Measurements from ENCODE around the gene PDE6B. TPM values are rescaled to one million over a fixed set of nuclear protein-coding genes. Genes with fewer than 3 reads are reported as not detected.

Gene PDE6B
- total RNA-seq, 2 experiments from 2014 or later, result 11.4 to 13.9 TPM

GRCh38 chr4:605702-606425, 19.5 kb upstream of the PDE6B start:
- H3K9me3 Mint-ChIP-seq, result no peaks in the 10 kb centered on the region
- CTCF ChIA-PET, result no interaction called here
- H3K4me1 Mint-ChIP-seq (ENCODE audit: low read depth), result peaks cover 17% of the 10 kb centered on the region
- TF ChIP-seq CTCF (IDR thresholded peaks at IDR 0.05), result no peak
- no peak overlapping the region for H3K27ac Mint-ChIP-seq
- ATAC-seq (no peak), DNase-seq (no peak)
- POLR2A ChIA-PET, result no interaction called here
- intact Hi-C loops (cut with micrococcal nuclease), result no loop called here
- peaks cover 17% of the 10 kb centered on the region for H3K27me3 Mint-ChIP-seq
- no peaks in the 10 kb centered on the region for H3K36me3 Mint-ChIP-seq (ENCODE audit: low read depth)
- no peak overlapping the region for H3K4me3 Mint-ChIP-seq

- H3K4me1 Mint-ChIP-seq (ENCODE audit: low read depth), result peaks cover 11% of the 10 kb centered on the region
- no peaks in the 10 kb centered on the region for H3K9me3 Mint-ChIP-seq
- DNase-seq (no peak), ATAC-seq (no peak)
- CTCF ChIA-PET, result no interaction called here
- POLR2A ChIA-PET, result no interaction called here
- intact Hi-C loops (cut with micrococcal nuclease), result no loop called here
- peaks cover 12% of the 10 kb centered on the region for H3K27me3 Mint-ChIP-seq
- H3K36me3 Mint-ChIP-seq (ENCODE audit: low read depth), result no peaks in the 10 kb centered on the region
- TF ChIP-seq CTCF (IDR thresholded peaks at IDR 0.05), result no peak
- H3K4me3 Mint-ChIP-seq, result no peak overlapping the region
- no peak overlapping the region for H3K27ac Mint-ChIP-seq
These were observed 17.1 kb upstream of the PDE6B start for GRCh38 chr4:608236-608635.

GRCh38 chr4:609400-610050, 15.8 kb upstream of the PDE6B start:
- Mint-ChIP-seq H3K36me3 (ENCODE audit: low read depth) (no peaks in the 10 kb centered on the region), H3K4me3 (no peak overlapping the region), H3K27me3 (peaks cover 12% of the 10 kb centered on the region), H3K4me1 (ENCODE audit: low read depth) (peaks cover 5% of the 10 kb centered on the region), H3K9me3 (no peaks in the 10 kb centered on the region), H3K27ac (no peak overlapping the region)
- POLR2A ChIA-PET, result interaction anchor here (0.9 kb wide), 1 partner anchor 270 kb away, joined by 3 read pairs; no protein-coding TSS in a partner anchor
- no peak for TF ChIP-seq CTCF (IDR thresholded peaks at IDR 0.05)
- CTCF ChIA-PET, result no interaction called here
- DNase-seq, result no peak
- no peak for ATAC-seq
- intact Hi-C loops (cut with micrococcal nuclease), result no loop called here

- Mint-ChIP-seq H3K4me1 (ENCODE audit: low read depth) (peaks cover under 1% of the 10 kb centered on the region), H3K36me3 (ENCODE audit: low read depth) (no peaks in the 10 kb centered on the region), H3K9me3 (no peaks in the 10 kb centered on the region), H3K27me3 (peaks cover 14% of the 10 kb centered on the region), H3K4me3 (no peak overlapping the region), H3K27ac (no peak overlapping the region)
- intact Hi-C loops (cut with micrococcal nuclease), result no loop called here
- no peak for ATAC-seq
- POLR2A ChIA-PET, result interaction anchor here (1.0 kb wide), 1 partner anchor 32 kb away, joined by 5 read pairs; no protein-coding TSS in a partner anchor
- CTCF ChIA-PET, result no interaction called here
- no peak for TF ChIP-seq CTCF (IDR thresholded peaks at IDR 0.05)
- DNase-seq, result no peak
These were observed 14.7 kb upstream of the PDE6B start for GRCh38 chr4:610411-611261.
